ENCODE data around the gene FZD2. TPM values are rescaled to one million over a fixed set of nuclear protein-coding genes. Genes with fewer than 3 reads are reported as not detected.

FZD2 gene
- total RNA-seq, 4 donors from 2014 or later, result 0.26 to 22.8 (median 9.0) TPM

- TF ChIP-seq, protein P1, sequence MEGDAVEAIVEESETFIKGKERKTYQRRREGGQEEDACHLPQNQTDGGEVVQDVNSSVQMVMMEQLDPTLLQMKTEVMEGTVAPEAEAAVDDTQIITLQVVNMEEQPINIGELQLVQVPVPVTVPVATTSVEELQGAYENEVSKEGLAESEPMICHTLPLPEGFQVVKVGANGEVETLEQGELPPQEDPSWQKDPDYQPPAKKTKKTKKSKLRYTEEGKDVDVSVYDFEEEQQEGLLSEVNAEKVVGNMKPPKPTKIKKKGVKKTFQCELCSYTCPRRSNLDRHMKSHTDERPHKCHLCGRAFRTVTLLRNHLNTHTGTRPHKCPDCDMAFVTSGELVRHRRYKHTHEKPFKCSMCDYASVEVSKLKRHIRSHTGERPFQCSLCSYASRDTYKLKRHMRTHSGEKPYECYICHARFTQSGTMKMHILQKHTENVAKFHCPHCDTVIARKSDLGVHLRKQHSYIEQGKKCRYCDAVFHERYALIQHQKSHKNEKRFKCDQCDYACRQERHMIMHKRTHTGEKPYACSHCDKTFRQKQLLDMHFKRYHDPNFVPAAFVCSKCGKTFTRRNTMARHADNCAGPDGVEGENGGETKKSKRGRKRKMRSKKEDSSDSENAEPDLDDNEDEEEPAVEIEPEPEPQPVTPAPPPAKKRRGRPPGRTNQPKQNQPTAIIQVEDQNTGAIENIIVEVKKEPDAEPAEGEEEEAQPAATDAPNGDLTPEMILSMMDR (IDR thresholded peaks at IDR 0.05), result no peak
- TF ChIP-seq POLR2A (IDR thresholded peaks at IDR 0.05), result no peak
- Histone ChIP-seq H3K27ac (no peak overlapping the region), H3K9me3 (no peaks in the 10 kb centered on the region), H3K36me3 (no peaks in the 10 kb centered on the region), H3K27me3 (no peaks in the 10 kb centered on the region), H3K4me3 (no peak overlapping the region), H3K4me1 (no peaks in the 10 kb centered on the region)
- intact Hi-C loops (cut with DNase I; ENCODE audit: low total_unique reads), result no loop called here
- DNase-seq, result no peak
Measured at GRCh38 chr17:44606658-44607057, 49.4 kb downstream of the FZD2 start.

- no peak overlapping the region for H3K4me3 ChIP-seq
Measured at GRCh38 chr17:44607836-44608690, 50.8 kb downstream of the FZD2 start.

GRCh38 chr17:44608727-44609435 lies 51.6 kb downstream of the FZD2 start:
- TF ChIP-seq, protein P1 (IDR thresholded peaks at IDR 0.05), result no peak
- no peak for TF ChIP-seq POLR2A (IDR thresholded peaks at IDR 0.05)
- DNase-seq, result no peak
- Histone ChIP-seq H3K9me3 (no peaks in the 10 kb centered on the region), H3K36me3 (no peaks in the 10 kb centered on the region), H3K4me1 (no peaks in the 10 kb centered on the region), H3K4me3 (no peak overlapping the region), H3K27ac (no peak overlapping the region), H3K27me3 (no peaks in the 10 kb centered on the region)
- intact Hi-C loops (cut with DNase I; ENCODE audit: low total_unique reads), result no loop called here

More at GRCh38 chr17:44607836-44608690, 50.8 kb downstream of the FZD2 start:
- Histone ChIP-seq H3K36me3 (no peaks in the 10 kb centered on the region), H3K4me1 (no peaks in the 10 kb centered on the region), H3K27ac (no peak overlapping the region), H3K9me3 (no peaks in the 10 kb centered on the region), H3K27me3 (no peaks in the 10 kb centered on the region)
- TF ChIP-seq, protein P1 (IDR thresholded peaks at IDR 0.05), result no peak
- TF ChIP-seq POLR2A (IDR thresholded peaks at IDR 0.05), result no peak
- DNase-seq, result no peak
- intact Hi-C loops (cut with DNase I; ENCODE audit: low total_unique reads), result no loop called here

DNA sequence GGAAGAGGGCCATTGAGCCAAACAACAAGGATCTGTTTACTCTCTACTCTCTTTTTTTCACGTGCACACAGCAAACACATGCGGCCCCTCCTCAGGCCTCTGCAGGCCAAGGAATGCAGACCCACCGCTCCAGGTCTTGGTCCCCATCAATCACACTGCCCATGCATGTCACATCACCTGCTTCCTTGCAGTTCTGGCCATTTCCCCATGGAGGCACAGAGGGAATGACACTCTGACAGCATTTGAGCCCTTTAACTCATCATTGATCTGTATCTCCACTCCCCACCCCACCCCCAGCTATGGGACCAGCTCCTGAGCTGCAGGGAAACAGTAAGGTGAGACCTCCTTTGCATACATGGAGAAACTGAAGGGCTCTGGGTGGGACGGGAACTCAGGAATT lies 53.0 kb downstream of the FZD2 start:
- TF ChIP-seq, protein P1 (IDR thresholded peaks at IDR 0.05), result no peak
- no peak for TF ChIP-seq POLR2A (IDR thresholded peaks at IDR 0.05)
- no peaks in the 10 kb centered on the region for H3K27me3 ChIP-seq
- H3K27ac ChIP-seq, result no peak overlapping the region
- intact Hi-C loops (cut with DNase I; ENCODE audit: low total_unique reads), result no loop called here
- DNase-seq, result no peak
- H3K9me3 ChIP-seq, result no peaks in the 10 kb centered on the region
- H3K4me1 ChIP-seq, result no peaks in the 10 kb centered on the region
- H3K36me3 ChIP-seq, result no peaks in the 10 kb centered on the region
- no peak overlapping the region for H3K4me3 ChIP-seq

Other genes starting within 250 kb of the FZD2 start
- under 1 TPM in 1 of 4 donors, not detected in 3; 0.69 TPM for gene RUNDC3A, start 248.9 kb upstream of the FZD2 start, total RNA-seq
- gene SLC25A39, start 232.7 kb upstream of the FZD2 start, total RNA-seq, result 10 to 100 TPM; 41.9 to 77.6 (median 50.7) TPM
- gene GRN, start 212.2 kb upstream of the FZD2 start, total RNA-seq, result 100 to 1,000 TPM; 101 to 178 (median 120) TPM
- gene FAM171A2, start 193.6 kb upstream of the FZD2 start, total RNA-seq, result 10 to 100 TPM in 3 of 4 donors, under 1 TPM in 1; 0.77 to 32.1 (median 14.2) TPM
- 1 to 10 TPM in 2 of 4 donors, not detected in 2; 7.4 to 7.7 TPM for gene ITGA2B, start 167.8 kb upstream of the FZD2 start, total RNA-seq
- gene GPATCH8, start 54.1 kb upstream of the FZD2 start, total RNA-seq, result 10 to 100 TPM; 26.9 to 90.0 (median 77.8) TPM
- under 1 TPM in 1 of 4 donors, not detected in 3; 0.28 TPM for gene MEIOC, start 99.0 kb downstream of the FZD2 start, total RNA-seq
- gene CCDC43, start 132.3 kb downstream of the FZD2 start, total RNA-seq, result 10 to 100 TPM in 3 of 4 donors, 1 to 10 TPM in 1; 5.3 to 30.7 (median 13.8) TPM
- 10 to 100 TPM in 1 of 4 donors, 1 to 10 TPM in 2, not detected in 1; 2.3 to 10.5 (median 9.3) TPM for gene DBF4B, start 151.2 kb downstream of the FZD2 start, total RNA-seq
- 1 to 10 TPM; 1.2 to 5.5 (median 2.1) TPM for gene ADAM11, start 201.5 kb downstream of the FZD2 start, total RNA-seq